K562 (cell line): ENCODE results near the gene CLEC3B. TPM values are rescaled to one million over a fixed set of nuclear protein-coding genes. Genes with fewer than 3 reads are reported as not detected.

ENCODE experiments used
- CBX3 ChIP-seq, 2 experiments: IDR thresholded peaks; 1 replicate in 1 of 2; 2 replicates in 1 of 2; pipeline ENCODE4 v1.6.1; 2012; ENCODE audit warnings: inconsistent platforms in 2 of 2, low read length in 2 of 2, borderline replicate concordance in 1 of 2, control low read depth in 1 of 2
- ELF4 ChIP-seq: fragments of 450-650 bp; formaldehyde crosslinking; IDR thresholded peaks from 2 replicates; pipeline ENCODE4 v1.4.0; 2022; ENCODE audit warnings: missing genetic modification characterization
- EP300 ChIP-seq: IDR thresholded peaks from 2 replicates; pipeline ENCODE4 v1.6.1; 2012; ENCODE audit warnings: low read length, improper control_type of control experiment
- GABPB1 ChIP-seq: sonication (generic); formaldehyde crosslinking; IDR thresholded peaks from 2 replicates; pipeline ENCODE4 v1.8.0; 2022; ENCODE audit warnings: mild to moderate bottlenecking, missing genetic modification reagents
- GTF3C2 ChIP-seq: IDR thresholded peaks from 3 replicates; pipeline ENCODE4 v1.6.1; 2011; ENCODE audit warnings: borderline replicate concordance, mild to moderate bottlenecking, moderate library complexity; ENCODE audit not compliant: insufficient read length; ENCODE audit errors: extremely low read depth
- KAT7 ChIP-seq: sonication (generic); formaldehyde crosslinking; IDR thresholded peaks from 2 replicates; pipeline ENCODE4 v1.8.0; 2022; ENCODE audit warnings: missing genetic modification reagents, mild to moderate bottlenecking, borderline replicate concordance
- MCM5 ChIP-seq: fragments of 450-650 bp; IDR thresholded peaks from 2 replicates; pipeline ENCODE4 v1.6.1; 2016; ENCODE audit warnings: low read depth
- MTA2 ChIP-seq: fragments of 450-650 bp; IDR thresholded peaks from 2 replicates; pipeline ENCODE4 v1.6.1; 2016; ENCODE audit warnings: low read depth
- NR2C1 ChIP-seq, 2 experiments: fragments of 450-650 bp; IDR thresholded peaks; 2 replicates each; pipeline ENCODE4 v1.6.1; 2017; ENCODE audit warnings: mild to moderate bottlenecking in 2 of 2, antibody characterized with exemption in 1 of 2, inconsistent platforms in 1 of 2, missing compliant biosample characterization in 1 of 2, missing genetic modification characterization in 1 of 2
- PATZ1 ChIP-seq: fragments of 250-450 bp; sonication (Bioruptor Pico); IDR thresholded peaks from 2 replicates; pipeline ENCODE4 v1.5.0; 2020; ENCODE audit warnings: mild to moderate bottlenecking, borderline replicate concordance
- PHB ChIP-seq: fragments of 250-450 bp; sonication (Bioruptor Pico); IDR thresholded peaks from 2 replicates; pipeline ENCODE4 v1.5.0; 2021
- POLR2AphosphoS2 ChIP-seq: IDR thresholded peaks from 2 replicates; pipeline ENCODE4 v1.6.1; 2012; ENCODE audit warnings: low read length, improper control_type of control experiment
- PTTG1 ChIP-seq: fragments of 450-650 bp; IDR thresholded peaks from 2 replicates; pipeline ENCODE4 v1.6.1; 2016; ENCODE audit warnings: low read depth, mild to moderate bottlenecking, missing genetic modification characterization, missing compliant biosample characterization
- TAF1 ChIP-seq: IDR thresholded peaks from 2 replicates; pipeline ENCODE4 v1.6.1; 2011; ENCODE audit warnings: mild to moderate bottlenecking, low read length, moderate library complexity; ENCODE audit not compliant: insufficient read depth, control insufficient read depth, severe bottlenecking; ENCODE audit errors: extremely low read depth
- TAL1 ChIP-seq: fragments of 450-650 bp; IDR thresholded peaks from 2 replicates; pipeline ENCODE4 v1.6.1; 2016; ENCODE audit warnings: mild to moderate bottlenecking
- ZBTB5 ChIP-seq: fragments of 450-650 bp; IDR thresholded peaks from 2 replicates; pipeline ENCODE4 v1.6.1; 2017; ENCODE audit warnings: antibody characterized with exemption
- ZBTB9 ChIP-seq: fragments of 450-650 bp; formaldehyde crosslinking; IDR thresholded peaks from 2 replicates; pipeline ENCODE4 v1.4.0; 2020; ENCODE audit warnings: mild to moderate bottlenecking, moderate library complexity
- ZNF408 ChIP-seq: fragments of 250-450 bp; sonication (Bioruptor Pico); IDR thresholded peaks from 2 replicates; pipeline ENCODE4 v1.4.0; 2020; ENCODE audit warnings: low read depth, mild to moderate bottlenecking, moderate library complexity
- ZNF57 ChIP-seq: fragments of 450-650 bp; formaldehyde crosslinking; IDR thresholded peaks from 2 replicates; pipeline ENCODE4 v1.4.0; 2020; ENCODE audit warnings: mild to moderate bottlenecking, moderate library complexity
- ZNF696 ChIP-seq: fragments of 250-450 bp; sonication (Bioruptor Pico); conservative IDR thresholded peaks from 2 replicates; pipeline ENCODE4 v1.4.0; 2020; ENCODE audit warnings: mild to moderate bottlenecking, moderate library complexity
- ZNF75A ChIP-seq: fragments of 450-650 bp; formaldehyde crosslinking; IDR thresholded peaks from 2 replicates; pipeline ENCODE4 v1.4.0; 2020; ENCODE audit warnings: mild to moderate bottlenecking
- polyA plus RNA-seq, 8 experiments: library from polyadenylated mRNA; depleted of rRNA in 4 of 8; stranded (reverse) in 5 of 8; unstranded in 3 of 8; fragments of >200 nt; fragmentation: Nextera tagmentation in 2 of 8; fragmentation: Illumina TruSeq in 1 of 8; extraction: Ambion mirVana in 2 of 8; extraction: Trizol in 1 of 8; gene quantifications; 2 replicates each; pipeline versions ENCODE4 v1.2.1 to v1.2.3, GENCODE V29; 2011 to 2014; ENCODE audit warnings: inconsistent platforms in 1 of 8, missing spikeins in 1 of 8
- total RNA-seq, 7 experiments: library from RNA; depleted of rRNA in 6 of 7; stranded (reverse); fragments of >200 nt in 6 of 7; fragmentation: Illumina TruSeq in 2 of 7; extraction: Trizol in 2 of 7; gene quantifications; 2 replicates each; pipeline versions ENCODE4 v1.2.1 to v1.2.3, GENCODE V29; 2011 to 2021; ENCODE audit warnings: low replicate concordance in 1 of 7

CLEC3B gene
- total and polyA plus RNA-seq, 9 of the 15 experiments (the other 6 are each of a cell fraction or from before 2014, with no cell fraction given), result not detected

- no peak for TF ChIP-seq GTF3C2
- TF ChIP-seq NR2C1 (IDR thresholded peaks at IDR 0.05), result no peak
- peak; percentile 95 for TF ChIP-seq NR2C1 (tag; IDR thresholded peaks at IDR 0.05)
- TF ChIP-seq ELF4, result peak; percentile 67; the same call in 1 of the 2 replicates
- TF ChIP-seq TAL1, result no peak
- TF ChIP-seq ZNF75A (CRISPR knock-in tag), result peak; percentile 79
- TF ChIP-seq CBX3 (IDR thresholded peaks at IDR 0.05; ENCODE audit: borderline replicate concordance in 1 of 2, low read length in 2 of 2), result no peak
- TF ChIP-seq ZNF57, result 0 out of 2 replicates have a peak, but pooled peaks have one; percentile 80
- no peak for TF ChIP-seq EP300
- TF ChIP-seq TAF1, result no peak
- TF ChIP-seq GABPB1, result no peak
- TF ChIP-seq ZNF696 (CRISPR knock-in tag), result peak; percentile 81; the same call in 1 of the 2 replicates
- no peak for TF ChIP-seq ZNF408 (CRISPR knock-in tag)
- TF ChIP-seq MTA2, result no peak
- peak; percentile 98 for TF ChIP-seq PTTG1 (tag)
- TF ChIP-seq KAT7, result no peak
- TF ChIP-seq ZBTB5, result no peak
- TF ChIP-seq PHB, result no peak
- peak; percentile 98 for TF ChIP-seq ZBTB9
- TF ChIP-seq PATZ1 (CRISPR knock-in tag), result peak; percentile 92; the same call in 1 of the 2 replicates
- no peak for TF ChIP-seq MCM5
- no peak for TF ChIP-seq POLR2AphosphoS2
Measured at GRCh38 chr3:45054196-45054857, 28.2 kb downstream of the CLEC3B start (continued).
